Left ventricle myocardium superior (tissue), 1 donor: ENCODE results near the gene TMBIM1. TPM values are rescaled to one million over a fixed set of nuclear protein-coding genes. Genes with fewer than 3 reads are reported as not detected.

Experiments
- ATAC-seq: fragments of 200-7000 bp; cut with Tn5 transposase; one replicate; pipeline ENCODE4 v1.9.1; 2020; ENCODE audit warnings: mild to moderate bottlenecking, moderate library complexity
- DNase-seq: peaks from one replicate; pipeline ENCODE4 v3.0.0-alpha.2; 2020
- intact Hi-C: fragments of 100-400 bp; cut with micrococcal nuclease; formaldehyde crosslinking; loops from one replicate; pipeline ENCODE4 v1.11.0; 2022
- long read RNA-seq: library from polyadenylated mRNA; unstranded; transcript quantifications from one replicate; pipeline ENCODE4 v2.0.0, GENCODE V29; 2021
- total RNA-seq: library from RNA; stranded (reverse); fragmentation: NEBNext Ultra II Directional; extraction: Animal tissue kit (Norgen Biotek cat#: 25700); gene quantifications from one replicate; pipeline ENCODE4 v1.2.1, GENCODE V29; 2021
- donor health status: DM: no; HTN: yes; CAD: no; lungs with severe emphysema.

TMBIM1 gene
- 109 TPM for total RNA-seq
- long read RNA-seq, transcript TMBIM1-201 (12 exons, 2,371 nt) = major isoform, 92 of 207 reads
- long read RNA-seq, transcript TMBIM1-219 (10 exons, 2,874 nt) = minor isoform, 10 of 207 reads
- long read RNA-seq, partial matches to known transcripts = 37 of 207 reads
- long read RNA-seq, other reads (novel, unspliced or antisense) = 65 of 207 reads

GRCh38 chr2:218292048-218293014 is at the start of gene TMBIM1:
Gene TMBIM1, minus strand, starts transcription at chr2:218292503. Its CDS starts 10,362 bp downstream, at chr2:218282141.
- intact Hi-C loops = no loop called here
- peak; percentile 92 for DNase-seq
- ATAC-seq = peak; percentile 92

GRCh38 chr2:218341381-218341780 is 49.1 kb upstream of the TMBIM1 start:
- intact Hi-C loops = no loop called here
- DNase-seq (no peak), ATAC-seq (no peak)

GRCh38 chr2:218340656-218341055 is 48.4 kb upstream of the TMBIM1 start:
- ATAC-seq (no peak), DNase-seq (no peak)
- intact Hi-C loops = no loop called here

GRCh38 chr2:218334531-218334930 is 42.2 kb upstream of the TMBIM1 start:
- DNase-seq (no peak), ATAC-seq (no peak)
- intact Hi-C loops = no loop called here

GRCh38 chr2:218332920-218333645 is 40.8 kb upstream of the TMBIM1 start:
- ATAC-seq (peak; percentile 84), DNase-seq (no peak)
- intact Hi-C loops = no loop called here

- ATAC-seq (peak; percentile 29), DNase-seq (no peak)
- intact Hi-C loops = no loop called here
Observed at GRCh38 chr2:218332288-218332687, 40.0 kb upstream of the TMBIM1 start.

- intact Hi-C loops = no loop called here
- ATAC-seq (no peak), DNase-seq (no peak)
Observed at GRCh38 chr2:218331745-218332144, 39.4 kb upstream of the TMBIM1 start.

GRCh38 chr2:218329826-218330593 is 37.7 kb upstream of the TMBIM1 start:
- intact Hi-C loops = no loop called here
- DNase-seq = no peak
- ATAC-seq = no peak

GRCh38 chr2:218329027-218329825 is 36.9 kb upstream of the TMBIM1 start:
- DNase-seq = no peak
- ATAC-seq = no peak
- intact Hi-C loops = no loop called here

- intact Hi-C loops = no loop called here
Observed at GRCh38 chr2:218328294-218328693, 36.0 kb upstream of the TMBIM1 start.

GRCh38 chr2:218327451-218328210 is 35.3 kb upstream of the TMBIM1 start:
- intact Hi-C loops = no loop called here
- ATAC-seq = no peak
- no peak for DNase-seq

More at GRCh38 chr2:218328294-218328693, 36.0 kb upstream of the TMBIM1 start:
- no peak for DNase-seq
- no peak for ATAC-seq

- intact Hi-C loops = no loop called here
- ATAC-seq (no peak), DNase-seq (no peak)
Observed at GRCh38 chr2:218326315-218326714, 34.0 kb upstream of the TMBIM1 start.

GRCh38 chr2:218325566-218326160 is 33.4 kb upstream of the TMBIM1 start:
- intact Hi-C loops = no loop called here
- DNase-seq (no peak), ATAC-seq (no peak)

GRCh38 chr2:218323526-218324472 is 31.5 kb upstream of the TMBIM1 start:
- peak; percentile 11 for ATAC-seq
- DNase-seq = peak; percentile 45
- intact Hi-C loops = no loop called here

- intact Hi-C loops = no loop called here
- peak; percentile 81 for DNase-seq
- ATAC-seq = peak; percentile 91
Observed at GRCh38 chr2:218322768-218323525, 30.6 kb upstream of the TMBIM1 start.
